HG03108 (cell line): ENCODE measurements around the gene ZNF383.
"Not testable (repeated sequence)": the region's sequence is repeated elsewhere in the genome, so short reads cannot be mapped to it uniquely, and the experiment has no call there.

Experiments
- ATAC-seq: cut with Tn5 transposase; IDR thresholded peaks from one replicate; pipeline ENCODE4 v1.9.1; 2021; ENCODE audit warnings: moderate library complexity; ENCODE audit not compliant: unreplicated experiment

ZNF383 gene

DNA sequence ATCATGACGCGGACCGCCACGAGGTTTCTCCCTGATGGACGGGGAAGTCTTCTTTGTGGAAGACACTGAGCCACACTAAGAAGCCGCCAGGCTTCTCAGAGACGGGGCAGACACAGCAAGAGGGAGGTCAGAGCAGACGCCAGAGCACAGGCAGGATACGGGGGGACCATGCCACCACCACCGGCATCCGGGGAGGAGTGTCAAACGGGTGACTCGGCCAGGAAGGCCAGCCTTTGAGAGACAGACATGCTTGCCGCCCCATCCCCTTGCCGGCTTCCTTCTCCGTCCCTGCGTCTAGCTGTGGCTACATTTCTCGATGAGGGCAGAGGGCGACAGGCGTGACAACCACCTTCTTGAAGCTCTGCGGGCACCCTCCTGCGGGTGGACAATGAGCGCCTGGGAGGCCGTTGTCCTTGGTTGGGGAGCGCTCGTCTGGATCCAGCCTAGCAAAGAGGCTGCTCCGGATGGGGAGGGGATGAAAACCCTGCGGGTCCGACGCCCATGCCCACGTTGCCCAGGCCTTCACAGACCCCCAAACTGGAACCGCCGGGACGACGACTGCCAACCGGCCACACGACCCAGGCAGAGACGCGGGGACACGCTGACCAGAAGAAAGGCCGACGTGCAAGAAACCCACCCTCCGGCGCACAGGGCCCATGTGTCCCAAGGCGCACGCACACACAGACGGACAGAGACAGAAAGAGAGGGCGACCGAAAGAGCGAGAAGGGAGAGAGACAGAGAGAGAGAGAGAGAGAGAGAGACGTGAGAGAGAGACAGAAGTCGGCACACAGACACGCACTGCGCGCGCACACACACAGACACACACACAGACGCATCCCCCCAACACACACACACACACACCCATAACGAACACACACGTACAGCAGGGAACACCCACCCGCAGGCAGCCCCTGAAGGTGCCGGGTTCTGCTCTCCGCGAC lies 75.3 kb downstream of the ZNF383 start:
- ATAC-seq: not testable (repeated sequence)

DNA sequence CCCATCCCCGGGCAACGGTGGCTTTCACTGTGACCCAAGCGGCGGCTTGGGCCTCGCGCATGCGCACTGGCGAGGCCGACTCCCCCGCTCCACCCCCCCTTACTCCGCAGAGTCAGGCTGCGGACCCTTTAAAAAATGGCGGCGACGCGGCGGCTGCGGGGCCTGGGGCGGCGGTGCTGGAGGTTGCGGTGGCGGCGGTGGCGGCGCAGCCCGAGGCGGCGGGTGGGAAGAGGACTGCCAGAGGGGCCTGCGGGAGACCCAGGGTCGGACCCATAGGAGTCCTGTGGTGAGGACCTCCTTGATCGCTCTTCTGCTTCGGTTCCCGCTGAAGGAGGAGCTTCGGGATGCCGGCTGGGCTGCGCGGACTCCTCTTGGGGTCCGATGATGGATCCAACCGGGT lies 76.2 kb downstream of the ZNF383 start:
- ATAC-seq: not testable (repeated sequence)
